CD4-positive, alpha-beta T cell treated with Interleukin-10 for 1 hour (primary cell): Measurements from ENCODE around the gene SGK1.
"Not testable (repeated sequence)": the region's sequence is repeated elsewhere in the genome, so short reads cannot be mapped to it uniquely, and the experiment has no call there.

Experiments
- DNase-seq: peaks from one replicate; pipeline ENCODE4 v3.0.0-alpha.2; 2020

The SGK1 gene

DNA sequence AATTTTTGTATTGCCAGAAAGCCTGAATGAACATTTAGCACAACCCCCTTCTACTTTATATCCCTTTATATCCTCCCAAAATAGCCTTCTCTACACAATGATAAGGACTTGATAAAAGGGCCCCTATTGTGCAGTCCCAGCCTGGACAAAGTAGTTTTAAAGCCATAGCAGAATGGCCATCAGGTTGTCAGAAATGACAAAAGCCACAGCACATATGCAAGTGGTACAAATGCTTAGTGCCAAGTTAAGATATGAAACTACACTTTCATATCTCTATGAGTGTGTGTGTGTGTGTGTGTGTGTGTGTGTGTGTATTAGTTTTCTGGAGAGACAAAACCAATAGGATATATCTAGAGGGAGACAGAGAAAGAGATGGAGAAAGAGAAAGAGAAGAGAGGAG is 132.6 kb downstream of the SGK1 start:
- DNase-seq, result no peak

DNA sequence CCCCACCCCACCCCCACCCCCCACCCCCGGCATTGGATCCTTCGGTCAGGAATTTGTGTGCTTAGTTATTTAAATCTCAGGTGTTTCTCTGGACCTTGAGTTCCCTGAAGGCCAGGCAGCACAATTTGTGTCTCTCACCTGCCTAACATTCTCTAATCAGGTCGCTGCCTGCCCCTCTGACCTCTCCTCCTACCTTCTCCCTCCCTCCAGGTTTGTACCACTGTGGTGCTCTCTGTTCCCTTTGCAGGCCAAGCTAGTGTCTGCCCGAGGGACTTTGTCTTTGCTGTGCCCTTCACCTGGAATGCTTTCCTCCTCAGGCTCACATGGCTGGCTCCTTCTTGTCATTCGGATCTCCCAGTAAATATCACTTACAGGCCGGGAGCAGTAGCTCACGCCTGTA is 134.1 kb downstream of the SGK1 start:
- DNase-seq, result no peak

GRCh38 chr6:134182528-134182927 is 135.4 kb downstream of the SGK1 start:
- no peak for DNase-seq

DNA sequence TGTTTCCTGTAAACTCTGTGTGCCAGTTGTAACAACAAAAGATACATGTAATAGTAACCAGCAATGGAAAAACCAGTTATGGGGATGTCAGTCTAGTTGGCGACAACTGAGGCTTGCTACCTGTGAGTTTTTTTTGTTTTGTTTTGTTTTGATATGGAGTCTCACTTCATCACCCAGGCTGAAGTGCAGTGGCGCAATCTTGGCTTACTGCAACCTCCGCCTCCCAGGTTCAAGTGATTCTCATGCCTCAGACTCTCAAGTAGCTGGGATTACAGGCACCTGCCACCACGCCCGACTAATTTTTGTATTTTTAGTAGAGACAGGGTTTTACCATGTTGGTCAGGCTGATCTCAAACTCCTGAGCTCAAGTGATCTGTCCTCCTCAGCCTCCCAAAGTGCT is 136.2 kb downstream of the SGK1 start:
- DNase-seq, result not testable (repeated sequence)

- DNase-seq, result not testable (repeated sequence)
These were observed 136.7 kb downstream of the SGK1 start for GRCh38 chr6:134181251-134181650.

- DNase-seq, result not testable (repeated sequence)
These were observed 137.4 kb downstream of the SGK1 start for GRCh38 chr6:134180540-134180939.

GRCh38 chr6:134178161-134179044 is 139.5 kb downstream of the SGK1 start:
- DNase-seq, result peak; percentile 85

GRCh38 chr6:134177753-134178160 is 140.2 kb downstream of the SGK1 start:
- DNase-seq, result no peak

DNA sequence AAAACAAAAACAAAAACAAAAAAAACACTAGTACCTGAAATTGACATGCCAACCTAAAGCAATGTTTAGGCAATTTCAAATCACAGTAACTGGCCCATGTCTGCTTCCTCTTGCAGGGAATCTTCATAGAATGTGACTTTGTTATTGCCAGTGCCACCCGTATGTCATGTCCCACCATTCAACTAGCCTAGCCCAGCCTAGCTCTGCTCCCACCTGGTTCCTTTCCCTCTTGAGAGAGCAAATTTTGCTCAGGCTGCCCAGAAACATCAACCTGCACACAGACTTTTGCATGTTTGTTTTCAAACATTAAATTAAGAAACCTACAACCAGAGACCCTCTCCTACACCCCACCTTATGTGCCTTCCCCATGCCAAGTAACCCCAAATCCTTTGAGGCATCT is 140.7 kb downstream of the SGK1 start:
- DNase-seq, result no peak

- no peak for DNase-seq
These were observed 141.5 kb downstream of the SGK1 start for GRCh38 chr6:134176264-134176975.

DNA sequence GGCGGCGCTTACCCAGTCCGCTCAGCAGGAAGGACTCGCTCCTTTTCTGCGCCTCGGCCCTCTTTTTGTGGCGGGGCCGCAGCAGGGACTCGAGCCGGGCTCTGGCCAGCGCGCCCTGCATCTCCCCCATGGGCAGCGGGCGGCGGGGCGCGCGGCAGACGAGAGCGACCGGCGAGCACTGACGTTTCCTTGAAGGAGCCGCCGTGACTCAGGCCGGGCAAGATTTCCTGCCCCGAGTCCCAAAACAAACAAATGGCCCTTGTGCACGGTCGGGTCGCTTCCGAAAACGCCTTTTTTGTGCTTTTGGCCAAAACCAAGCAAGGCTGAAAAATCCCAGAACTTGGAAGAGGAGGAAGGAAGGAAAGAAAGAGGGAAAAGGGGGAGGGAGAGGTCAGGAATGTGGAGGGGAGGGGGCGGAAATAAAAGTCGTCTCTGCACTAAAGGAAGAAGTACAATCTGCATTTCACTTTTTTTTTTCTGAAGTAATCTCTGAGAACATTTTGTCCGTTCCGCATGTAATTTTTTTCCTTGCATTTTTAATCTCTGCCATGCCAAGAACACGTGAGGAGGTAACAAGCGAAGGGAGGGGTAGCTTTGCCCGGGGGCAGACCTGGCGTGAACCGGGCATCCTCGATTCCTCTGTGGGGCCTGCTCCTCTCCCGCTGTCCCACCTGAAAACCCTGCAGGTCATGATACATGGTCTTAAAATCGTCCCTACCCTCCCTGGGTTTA is 142.2 kb downstream of the SGK1 start:
- DNase-seq, result no peak

DNA sequence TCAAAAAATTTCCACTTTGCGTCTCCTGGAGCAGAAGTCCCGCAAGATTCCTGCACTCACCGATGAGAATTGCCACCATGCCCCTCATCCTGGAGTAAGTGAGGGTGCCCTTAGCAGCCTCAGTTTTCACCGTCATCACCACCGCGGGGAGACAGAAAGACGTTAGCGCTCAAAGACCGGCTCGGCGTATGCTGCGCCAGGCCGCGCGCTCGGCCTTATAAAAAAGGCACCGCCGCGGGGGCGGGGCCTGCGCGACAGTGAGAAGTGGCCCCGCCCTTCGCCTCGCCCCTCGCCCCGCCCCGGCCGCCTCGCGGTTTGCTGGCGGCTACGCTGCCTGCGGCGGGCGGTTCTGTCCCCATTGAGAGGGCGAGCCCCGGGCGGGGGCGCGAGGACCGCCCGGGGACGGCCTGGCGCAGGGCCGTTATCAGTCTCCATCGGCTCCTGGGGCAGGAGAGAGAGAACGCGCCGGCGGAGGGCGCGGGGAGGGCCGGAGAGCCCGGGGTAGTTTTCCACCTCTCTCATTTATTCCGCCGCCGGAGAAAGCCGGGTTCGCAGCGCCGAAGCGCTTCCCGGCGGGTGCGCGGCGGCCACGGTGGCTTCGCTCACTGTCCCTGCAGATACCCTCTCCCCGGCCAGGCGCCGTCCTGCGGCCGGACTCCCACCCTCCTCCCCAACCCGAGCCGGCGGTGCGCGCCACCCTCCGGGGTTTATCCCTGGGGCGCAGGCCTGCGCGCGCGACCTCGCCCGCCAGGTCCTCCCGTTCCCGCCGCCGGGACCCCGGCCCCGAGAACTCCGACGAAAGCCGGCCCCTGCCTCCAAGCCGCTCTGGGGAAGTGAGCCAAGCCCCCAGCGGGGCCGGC is 143.0 kb downstream of the SGK1 start:
- DNase-seq, result peak; percentile 93

DNA sequence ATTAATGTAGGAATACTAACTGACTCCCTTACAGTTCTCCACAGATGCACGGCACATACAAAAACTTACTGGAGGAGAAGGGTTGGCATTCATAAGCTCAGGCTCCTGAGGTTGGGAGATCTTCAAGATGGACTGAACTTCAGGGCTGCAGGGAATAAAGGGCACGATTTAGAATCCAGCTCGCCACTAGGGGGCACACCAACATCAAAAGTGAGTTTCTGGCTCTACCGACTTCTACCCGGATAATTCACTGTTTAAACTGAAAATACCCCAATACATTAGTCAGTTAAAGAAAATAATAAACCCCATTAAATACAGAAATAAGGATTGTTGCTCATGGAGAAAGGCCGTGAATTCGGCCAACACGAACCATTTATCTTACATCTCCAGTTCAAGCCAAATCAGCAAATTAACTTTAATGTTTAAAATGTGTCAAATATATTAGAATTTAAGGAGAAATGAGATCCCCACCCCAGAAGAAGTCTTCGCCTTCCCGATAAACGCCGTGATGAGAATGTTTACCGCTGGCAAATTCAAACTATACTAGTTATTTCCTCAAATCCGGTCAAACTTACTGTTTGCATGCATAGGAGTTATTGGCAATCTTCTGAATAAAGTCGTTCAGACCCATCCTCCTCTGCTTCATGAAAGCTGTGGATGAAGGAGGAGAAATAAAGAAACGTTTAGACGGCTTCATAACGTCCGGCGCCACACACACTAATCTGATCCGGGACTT is 143.8 kb downstream of the SGK1 start:
- DNase-seq, result peak; percentile 85

- no peak for DNase-seq
These were observed 144.6 kb downstream of the SGK1 start for GRCh38 chr6:134173366-134173725.

DNA sequence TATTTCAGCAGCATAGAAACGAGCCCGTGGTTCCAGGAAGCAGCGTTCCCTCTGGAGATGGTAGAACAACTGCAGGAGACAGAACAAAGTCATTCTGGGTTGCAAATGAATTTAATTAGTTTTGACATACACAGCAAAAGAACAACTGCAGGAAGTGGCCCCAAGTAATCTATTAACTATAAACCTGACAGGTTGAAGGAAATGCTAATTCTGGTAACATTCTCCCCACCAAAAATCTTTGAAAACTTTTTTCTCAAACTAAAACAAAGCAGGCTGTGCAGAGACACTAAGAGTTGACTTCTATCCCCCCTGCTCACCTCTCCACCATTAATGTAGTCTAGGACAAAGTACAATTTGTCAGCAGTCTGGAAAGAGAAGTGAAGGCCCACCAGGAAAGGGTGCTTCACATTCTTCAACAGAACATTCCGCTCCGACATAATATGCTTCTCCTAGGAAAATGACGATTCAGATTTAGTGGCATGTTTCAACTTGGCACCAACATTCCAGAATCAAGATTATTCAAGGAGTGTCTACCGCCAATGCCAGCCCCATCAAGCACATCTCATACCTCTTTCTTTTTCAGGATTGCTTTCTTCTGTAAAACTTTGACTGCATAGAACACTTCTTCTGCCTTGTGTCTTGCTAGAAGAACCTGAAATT is 145.1 kb downstream of the SGK1 start:
- no peak for DNase-seq

GRCh38 chr6:134172020-134172705 is 145.7 kb downstream of the SGK1 start:
- DNase-seq, result no peak

- no peak for DNase-seq
These were observed 146.4 kb downstream of the SGK1 start for GRCh38 chr6:134171517-134171916.

GRCh38 chr6:134170844-134171243 is 147.1 kb downstream of the SGK1 start:
- DNase-seq, result no peak

DNA sequence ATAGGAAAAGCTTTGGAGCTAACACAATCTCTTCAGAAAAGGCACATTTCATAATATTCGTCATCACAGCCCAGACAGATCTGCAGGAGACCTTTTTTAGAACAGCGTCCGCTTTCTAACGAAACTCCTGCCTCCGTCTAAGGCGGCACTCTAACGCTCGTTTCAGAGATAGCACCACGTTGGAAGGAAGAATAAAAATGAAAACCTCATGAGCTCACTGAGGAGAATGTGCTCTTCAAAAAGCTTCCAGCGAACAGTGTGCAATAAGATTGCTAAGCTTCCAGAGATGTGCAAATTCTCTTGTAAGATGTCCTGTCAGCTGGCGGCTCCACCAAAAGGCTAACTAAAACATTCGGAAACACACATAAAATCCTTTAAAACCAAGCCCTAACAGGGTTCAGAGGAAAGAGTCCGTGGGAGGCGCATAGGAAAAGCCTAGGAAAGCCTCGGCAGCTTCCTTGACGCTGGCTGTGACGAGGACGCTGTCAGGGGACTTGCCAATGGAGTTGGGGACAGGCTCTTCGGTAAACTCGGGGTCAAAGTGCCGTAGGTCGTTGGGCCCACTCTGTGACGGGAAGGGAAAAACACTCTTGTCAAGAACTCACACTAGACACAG is 147.9 kb downstream of the SGK1 start:
- no peak for DNase-seq

DNA sequence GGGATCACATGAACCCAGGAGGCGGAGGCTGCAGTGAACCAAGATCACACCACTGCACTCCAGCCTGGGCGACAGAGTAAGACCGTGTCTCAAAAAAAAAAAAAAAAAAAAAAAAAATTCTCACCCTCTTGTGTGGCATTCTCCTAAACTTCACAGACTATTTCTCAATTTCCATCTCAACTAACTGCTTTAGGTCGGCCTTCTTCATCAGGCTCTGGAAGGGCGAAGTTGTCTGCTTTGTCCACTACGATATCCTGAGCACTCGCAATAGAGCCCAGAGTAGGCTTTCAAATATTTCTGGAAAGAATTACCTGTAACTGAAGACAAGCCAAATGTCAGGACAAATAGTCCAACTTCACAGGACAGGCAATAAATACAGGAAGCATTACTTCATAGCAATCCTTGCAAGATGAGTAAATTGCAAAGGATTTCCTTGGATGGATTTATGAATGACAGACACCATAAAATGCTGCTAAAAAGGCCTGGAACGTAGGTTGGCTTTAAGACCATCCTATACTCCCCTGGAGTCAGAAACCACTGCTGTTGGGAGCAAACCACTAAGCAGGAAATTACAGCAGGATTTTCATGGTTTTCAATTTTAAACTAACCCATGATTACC is 149.2 kb downstream of the SGK1 start:
- no peak for DNase-seq
